K562 (cell line): ENCODE measurements around the gene HERPUD2. TPM values are rescaled to one million over a fixed set of nuclear protein-coding genes. Genes with fewer than 3 reads are reported as not detected.

Source experiments
- ATAC-seq: fragments of 200-7000 bp; cut with Tn5 transposase; 3 replicates; pipeline ENCODE4 v1.9.1; 2020; ENCODE audit warnings: moderate library complexity
- BruUV-seq: library from RNA; stranded (reverse); fragments of 400-500 nt; replicated peaks from 2 replicates; lab custom pipeline; 2021; lab: Mats Ljungman, UMichigan
- CTCF ChIA-PET: fragments of 300-600 bp; formaldehyde crosslinking; extraction: SDS; loops from one replicate; lab custom pipeline; 2021; ENCODE audit warnings: low intra/inter-chr PET ratio; lab: Yijun Ruan, JAX
- POLR2A ChIA-PET: fragments of 300-600, 350-650 bp; sonication (Branson Sonifier 250); formaldehyde crosslinking; extraction: SDS; loops from one replicate; lab custom pipeline; 2021; ENCODE audit warnings: antibody characterized with exemption, inconsistent platforms; lab: Yijun Ruan, JAX
- DNase-seq, 4 experiments: peaks; one replicate each; pipeline versions ENCODE4 v3.0.0 to v3.0.0-alpha.2; 2011 to 2018; ENCODE audit warnings: low spot score in 3 of 4, mixed read lengths in 3 of 4; ENCODE audit errors: extremely low read depth in 1 of 4
- FAIRE-seq: peaks from 2 replicates; lab custom pipeline; 2011; peaks lifted over from hg19 to GRCh38; lab: Jason Lieb, UNC
- H2AFZ ChIP-seq: 2 replicates; pipeline ENCODE4 v1.6.0; 2011; ENCODE audit warnings: low read depth, low read length, control low read depth, inconsistent platforms
- H3K27ac ChIP-seq: fragments of 200-600 bp; 3 replicates; pipeline ENCODE4 v1.8.0; 2011; ENCODE audit warnings: low read depth, mild to moderate bottlenecking, control low read depth, inconsistent platforms, low read length, moderate library complexity, mixed read lengths; ENCODE audit errors: extremely low read depth
- H3K27me3 ChIP-seq, 2 experiments: fragments of 300-600 bp in 1 of 2; 2 replicates in 1 of 2; 3 replicates in 1 of 2; pipeline versions ENCODE4 v1.6.0 to v1.8.0; 2011; ENCODE audit warnings: inconsistent platforms in 2 of 2, low read length in 2 of 2, mild to moderate bottlenecking in 1 of 2, mixed read lengths in 1 of 2, moderate library complexity in 1 of 2; ENCODE audit not compliant: control insufficient read depth in 2 of 2, insufficient read depth in 2 of 2
- H3K36me3 ChIP-seq: fragments of 300-600 bp; 3 replicates; pipeline ENCODE4 v1.8.0; 2011; ENCODE audit warnings: mild to moderate bottlenecking, low read length, inconsistent platforms; ENCODE audit not compliant: control insufficient read depth, insufficient read depth
- H3K4me1 ChIP-seq, 2 experiments: fragments of 200-600 bp in 1 of 2; replicated peaks in 1 of 2; 2 replicates in 1 of 2; 3 replicates in 1 of 2; pipeline versions ENCODE4 v1.5.1 to v1.8.0; 2011; ENCODE audit warnings: inconsistent platforms in 2 of 2, low read length in 2 of 2, mild to moderate bottlenecking in 1 of 2, mixed read lengths in 1 of 2, moderate library complexity in 1 of 2; ENCODE audit not compliant: control insufficient read depth in 2 of 2, insufficient read depth in 2 of 2
- H3K4me2 ChIP-seq: 2 replicates; pipeline ENCODE4 v1.6.1; 2011; ENCODE audit warnings: low read length, control low read depth, inconsistent platforms, mixed read lengths; ENCODE audit not compliant: insufficient read depth
- H3K4me3 ChIP-seq: fragments of 200-600 bp; sonication (generic), shearing (Covaris generic); 2 replicates; pipeline ENCODE4 v1.5.1; 2016; ENCODE audit warnings: control low read depth, inconsistent platforms
- H3K79me2 ChIP-seq: fragments of 200-600 bp; 3 replicates; pipeline ENCODE4 v1.8.0; 2011; ENCODE audit warnings: low read length, inconsistent platforms; ENCODE audit not compliant: control insufficient read depth, insufficient read depth
- H3K9ac ChIP-seq, 2 experiments: 2 replicates each; pipeline versions ENCODE4 v1.6.0 to v1.6.1; 2011; ENCODE audit warnings: low read depth in 2 of 2, low read length in 2 of 2, control low read depth in 1 of 2, inconsistent platforms in 1 of 2, mild to moderate bottlenecking in 1 of 2, mixed read lengths in 1 of 2; ENCODE audit not compliant: insufficient read depth in 1 of 2
- H3K9me1 ChIP-seq: one replicate; pipeline ENCODE4 v1.6.0; 2011; ENCODE audit warnings: inconsistent platforms, mild to moderate bottlenecking, low read length, moderate library complexity; ENCODE audit not compliant: control insufficient read depth, insufficient read depth
- H3K9me3 ChIP-seq: replicated peaks from 2 replicates; pipeline ENCODE4 v1.5.1; 2011; ENCODE audit warnings: low read depth, low read length, inconsistent platforms; ENCODE audit not compliant: control insufficient read depth, insufficient read depth
- H4K20me1 ChIP-seq: replicated peaks from 2 replicates; pipeline ENCODE4 v1.6.1; 2011; ENCODE audit warnings: low read length, inconsistent platforms, mixed read lengths; ENCODE audit not compliant: control insufficient read depth, insufficient read depth
- ASH1L ChIP-seq: fragments of 450-650 bp; IDR thresholded peaks from 2 replicates; pipeline ENCODE4 v1.6.1; 2018; ENCODE audit warnings: borderline replicate concordance, mild to moderate bottlenecking, low read depth; ENCODE audit not compliant: partially characterized antibody
- CTCFL ChIP-seq: IDR thresholded peaks from 2 replicates; pipeline ENCODE4 v1.6.1; 2011; ENCODE audit warnings: borderline replicate concordance, low read depth, mild to moderate bottlenecking, moderate library complexity, low read length; ENCODE audit not compliant: insufficient read depth, poor library complexity, severe bottlenecking
- CUX1 ChIP-seq: fragments of 200-800 bp; sonication (Bioruptor generic); IDR thresholded peaks from 2 replicates; pipeline ENCODE4 v1.6.1; 2016; ENCODE audit warnings: missing genetic modification characterization, missing compliant biosample characterization
- HDAC8 ChIP-seq: fragments of 450-650 bp; IDR thresholded peaks from 2 replicates; pipeline ENCODE4 v1.6.1; 2016; ENCODE audit warnings: mild to moderate bottlenecking, missing genetic modification characterization, moderate library complexity, missing compliant biosample characterization
- HIVEP1 ChIP-seq: fragments of 250-450 bp; sonication (Bioruptor Pico); IDR thresholded peaks from 2 replicates; pipeline ENCODE4 v1.4.0; 2020; ENCODE audit warnings: mild to moderate bottlenecking
- KDM2B ChIP-seq: fragments of 250-450 bp; sonication (Bioruptor Pico); IDR thresholded peaks from 2 replicates; pipeline ENCODE4 v1.8.0; 2021; ENCODE audit warnings: mild to moderate bottlenecking, moderate library complexity
- NELFE ChIP-seq: IDR thresholded peaks from 2 replicates; pipeline ENCODE4 v1.6.1; 2011; ENCODE audit warnings: mild to moderate bottlenecking; ENCODE audit not compliant: insufficient read depth, insufficient read length
- NFATC3 ChIP-seq: fragments of 450-650 bp; IDR thresholded peaks from 2 replicates; pipeline ENCODE4 v1.6.1; 2017; ENCODE audit warnings: mild to moderate bottlenecking
- NR3C1 ChIP-seq: sonication (generic); formaldehyde crosslinking; IDR thresholded peaks from 2 replicates; pipeline ENCODE4 v1.8.1; 2022; ENCODE audit warnings: missing genetic modification reagents
- POLR2AphosphoS2 ChIP-seq: IDR thresholded peaks from 2 replicates; pipeline ENCODE4 v1.6.1; 2012; ENCODE audit warnings: low read length, improper control_type of control experiment
- RFX5 ChIP-seq: IDR thresholded peaks from 2 replicates; pipeline ENCODE4 v1.6.1; 2011; ENCODE audit warnings: low read depth, mild to moderate bottlenecking, improper control_type of control experiment, low read length
- TCF15 ChIP-seq: fragments of 250-450 bp; sonication (Bioruptor Pico); IDR thresholded peaks from 2 replicates; pipeline ENCODE4 v1.8.0; 2022; ENCODE audit warnings: moderate library complexity, mild to moderate bottlenecking, inconsistent platforms
- ZBTB9 ChIP-seq: fragments of 450-650 bp; formaldehyde crosslinking; IDR thresholded peaks from 2 replicates; pipeline ENCODE4 v1.4.0; 2020; ENCODE audit warnings: mild to moderate bottlenecking, moderate library complexity
- ZNF408 ChIP-seq: fragments of 250-450 bp; sonication (Bioruptor Pico); IDR thresholded peaks from 2 replicates; pipeline ENCODE4 v1.4.0; 2020; ENCODE audit warnings: low read depth, mild to moderate bottlenecking, moderate library complexity
- ZNF586 ChIP-seq: fragments of 450-650 bp; formaldehyde crosslinking; conservative IDR thresholded peaks from 2 replicates; pipeline ENCODE4 v1.4.0; 2020; ENCODE audit warnings: mild to moderate bottlenecking, moderate library complexity
- WGBS: fragments of 100-300 bp; shearing (Covaris generic); methylation state at CpG from one replicate; pipeline ENCODE4 v1.1.6; 2016; ENCODE audit warnings: low coverage, mixed read lengths; ENCODE audit not compliant: insufficient coverage; ENCODE audit errors: missing lambda C conversion rate; 5-methylcytosine and 5-hydroxymethylcytosine counted together
- in situ Hi-C: fragments of 300-500 bp; cut with MboI; formaldehyde crosslinking; loops from 4 replicates; pipeline ENCODE4 v1.15.0; 2018; ENCODE audit warnings: inconsistent platforms, mixed read lengths
- intact Hi-C: fragments of 100-400 bp; cut with micrococcal nuclease; formaldehyde crosslinking; loops from 2 replicates; pipeline ENCODE4 v1.14.2; 2022
- polyA plus RNA-seq, 8 experiments: library from polyadenylated mRNA; depleted of rRNA in 4 of 8; stranded (reverse) in 5 of 8; unstranded in 3 of 8; fragments of >200 nt; fragmentation: Nextera tagmentation in 2 of 8; fragmentation: Illumina TruSeq in 1 of 8; extraction: Ambion mirVana in 2 of 8; extraction: Trizol in 1 of 8; gene quantifications; 2 replicates each; pipeline versions ENCODE4 v1.2.1 to v1.2.3, GENCODE V29; 2011 to 2014; ENCODE audit warnings: inconsistent platforms in 1 of 8, missing spikeins in 1 of 8
- total RNA-seq, 7 experiments: library from RNA; depleted of rRNA in 6 of 7; stranded (reverse); fragments of >200 nt in 6 of 7; fragmentation: Illumina TruSeq in 2 of 7; extraction: Trizol in 2 of 7; gene quantifications; 2 replicates each; pipeline versions ENCODE4 v1.2.1 to v1.2.3, GENCODE V29; 2011 to 2021; ENCODE audit warnings: low replicate concordance in 1 of 7

HERPUD2 gene
- total and polyA plus RNA-seq, 9 of the 15 experiments (the other 6 are each of a cell fraction or from before 2014, with no cell fraction given) = 4.1 to 28.5 (median 12.3) TPM

- Histone ChIP-seq H3K27ac (no peak overlapping the region), H3K9ac (no peak overlapping the region), H3K4me3 (no peak overlapping the region), H3K79me2 (no peaks in the 10 kb centered on the region), H2AFZ (no peak overlapping the region), H4K20me1 (no peaks in the 10 kb centered on the region), H3K4me2 (no peak overlapping the region), H3K9me3 (no peaks in the 10 kb centered on the region), H3K9me1 (no peaks in the 10 kb centered on the region), H3K4me1 (no peaks in the 10 kb centered on the region), H3K36me3 (no peaks in the 10 kb centered on the region), H3K27me3 (peaks cover 3 to 13% of the 10 kb centered on the region in 2 experiments; a peak in 2 of 5 replicates)
- FAIRE-seq (no peak), ATAC-seq (no peak), DNase-seq (no peak)
- TF ChIP-seq HDAC8 (tag) (no peak), POLR2AphosphoS2 (no peak), ZNF586 (CRISPR knock-in tag) (no peak), NELFE (no peak), TCF15 (CRISPR knock-in tag) (no peak), NFATC3 (no peak), CUX1 (CRISPR knock-in tag) (no peak), HIVEP1 (no peak), ZBTB9 (no peak), KDM2B (CRISPR knock-in tag) (no peak), ASH1L (no peak), RFX5 (no peak), NR3C1 (CRISPR knock-in tag) (no peak), CTCFL (no peak), ZNF408 (CRISPR knock-in tag) (no peak)
- BruUV-seq = no TSS peak
- ChIA-PET POLR2A (interaction anchor here (1.5 kb wide), 1 partner anchor 9 kb away, joined by 3 read pairs; the partner anchor contains the start of gene HERPUD2), CTCF (no interaction called here)
- in situ Hi-C loops = no loop called here
- WGBS = 63% methylated on average over 1 of the region's 1 CpG
- intact Hi-C loops = no loop called here
Measured at GRCh38 chr7:35704261-35704660, 9.3 kb upstream of the HERPUD2 start.
